Measurements from ENCODE around the gene GFOD1. TPM values are rescaled to one million over a fixed set of nuclear protein-coding genes. Genes with fewer than 3 reads are reported as not detected.

Gene GFOD1
- total RNA-seq, 4 donors from 2014 or later = 18.3 to 49.1 (median 29.0) TPM

DNA sequence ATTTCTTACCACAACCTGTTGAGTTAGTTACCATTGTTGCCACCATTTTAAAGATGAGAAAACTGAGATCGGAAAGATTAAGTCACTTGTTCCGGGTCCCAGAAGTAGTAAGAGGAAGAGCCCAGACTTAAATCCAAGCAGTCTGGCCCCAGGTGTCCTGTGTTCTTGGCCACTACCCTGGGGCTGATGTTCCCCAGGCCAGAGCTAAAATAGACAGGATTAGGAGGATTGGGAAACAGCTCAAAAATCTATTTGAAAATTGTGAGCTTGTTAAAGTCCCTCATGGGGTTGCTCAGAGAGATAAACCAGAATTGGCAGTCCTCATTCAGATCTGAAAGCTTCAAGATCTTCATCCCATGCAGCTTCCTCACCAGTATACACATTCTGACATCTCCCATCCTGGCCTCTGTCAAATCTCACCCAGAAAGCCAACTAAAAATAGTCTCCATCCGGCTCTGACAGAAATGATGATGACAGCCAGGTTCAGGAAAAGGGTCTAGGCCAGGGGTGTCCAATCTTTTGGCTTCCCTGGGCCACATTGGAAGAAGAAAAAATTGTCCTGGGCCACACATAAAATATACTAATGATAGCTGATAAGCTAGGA is 62.0 kb downstream of the GFOD1 start:
- peak; percentile 32 for ATAC-seq
- no peak for TF ChIP-seq POLR2A (IDR thresholded peaks at IDR 0.05)
- TF ChIP-seq EP300 (IDR thresholded peaks at IDR 0.05) = no peak
- TF ChIP-seq POLR2AphosphoS5 (IDR thresholded peaks at IDR 0.05) = peak; percentile 23
- TF ChIP-seq, protein P1, sequence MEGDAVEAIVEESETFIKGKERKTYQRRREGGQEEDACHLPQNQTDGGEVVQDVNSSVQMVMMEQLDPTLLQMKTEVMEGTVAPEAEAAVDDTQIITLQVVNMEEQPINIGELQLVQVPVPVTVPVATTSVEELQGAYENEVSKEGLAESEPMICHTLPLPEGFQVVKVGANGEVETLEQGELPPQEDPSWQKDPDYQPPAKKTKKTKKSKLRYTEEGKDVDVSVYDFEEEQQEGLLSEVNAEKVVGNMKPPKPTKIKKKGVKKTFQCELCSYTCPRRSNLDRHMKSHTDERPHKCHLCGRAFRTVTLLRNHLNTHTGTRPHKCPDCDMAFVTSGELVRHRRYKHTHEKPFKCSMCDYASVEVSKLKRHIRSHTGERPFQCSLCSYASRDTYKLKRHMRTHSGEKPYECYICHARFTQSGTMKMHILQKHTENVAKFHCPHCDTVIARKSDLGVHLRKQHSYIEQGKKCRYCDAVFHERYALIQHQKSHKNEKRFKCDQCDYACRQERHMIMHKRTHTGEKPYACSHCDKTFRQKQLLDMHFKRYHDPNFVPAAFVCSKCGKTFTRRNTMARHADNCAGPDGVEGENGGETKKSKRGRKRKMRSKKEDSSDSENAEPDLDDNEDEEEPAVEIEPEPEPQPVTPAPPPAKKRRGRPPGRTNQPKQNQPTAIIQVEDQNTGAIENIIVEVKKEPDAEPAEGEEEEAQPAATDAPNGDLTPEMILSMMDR (IDR thresholded peaks at IDR 0.05) = no peak
- H3K27ac ChIP-seq = peak overlapping the region in 3 of 4 donors; percentile 55 to 72 (median 68)

DNA sequence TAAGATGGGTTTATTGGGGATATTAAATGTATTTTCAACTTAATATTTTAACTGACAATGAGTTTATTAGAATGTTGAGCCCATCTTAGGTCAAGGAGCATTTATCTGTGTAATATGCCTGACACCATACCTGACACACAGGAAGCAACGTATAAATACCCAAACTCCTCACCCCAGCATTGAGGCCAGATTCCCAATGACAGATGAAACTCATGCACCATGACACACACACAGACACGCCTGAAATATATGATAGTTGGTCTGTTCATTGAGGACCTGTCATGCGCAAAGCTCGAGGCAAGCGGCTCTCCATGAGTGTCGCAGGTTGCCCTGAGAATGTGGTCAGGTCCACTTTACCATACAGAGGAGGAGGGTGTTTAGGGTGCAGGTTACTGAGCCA is 64.1 kb downstream of the GFOD1 start:
- peaks cover 9 to 83% (median 42%) of the 10 kb centered on the region in 3 donors for H3K4me1 ChIP-seq
- H3K27ac ChIP-seq = peak overlapping the region in 3 of 4 donors; percentile 70 to 76 (median 74)
- H3K36me3 ChIP-seq = no peaks in the 10 kb centered on the region
- no peak overlapping the region for H3K4me3 ChIP-seq
- H3K27me3 ChIP-seq = no peaks in the 10 kb centered on the region
- TF ChIP-seq POLR2AphosphoS5 (IDR thresholded peaks at IDR 0.05) = no peak
- TF ChIP-seq EP300 (IDR thresholded peaks at IDR 0.05) = no peak
- TF ChIP-seq, protein P1 (IDR thresholded peaks at IDR 0.05) = no peak
- TF ChIP-seq POLR2A (IDR thresholded peaks at IDR 0.05) = no peak
- no peak for ATAC-seq
- H3K9me3 ChIP-seq = no peaks in the 10 kb centered on the region
- WGBS, 2 donors (ENCODE audit: low coverage in 1 of 2) = 87 to 98% methylated on average over 5 of the region's 6 CpGs

More for the DNA sequence above, 62.0 kb downstream of the GFOD1 start:
- 0 to 25% methylated on average over 1 to 2 of the region's 3 CpGs for WGBS, 2 donors (ENCODE audit: low coverage in 1 of 2)
- no peaks in the 10 kb centered on the region for H3K9me3 ChIP-seq
- peaks cover 9 to 62% (median 34%) of the 10 kb centered on the region in 3 donors for H3K4me1 ChIP-seq
- H3K4me3 ChIP-seq = no peak overlapping the region
- no peaks in the 10 kb centered on the region for H3K27me3 ChIP-seq
- no peaks in the 10 kb centered on the region for H3K36me3 ChIP-seq

DNA sequence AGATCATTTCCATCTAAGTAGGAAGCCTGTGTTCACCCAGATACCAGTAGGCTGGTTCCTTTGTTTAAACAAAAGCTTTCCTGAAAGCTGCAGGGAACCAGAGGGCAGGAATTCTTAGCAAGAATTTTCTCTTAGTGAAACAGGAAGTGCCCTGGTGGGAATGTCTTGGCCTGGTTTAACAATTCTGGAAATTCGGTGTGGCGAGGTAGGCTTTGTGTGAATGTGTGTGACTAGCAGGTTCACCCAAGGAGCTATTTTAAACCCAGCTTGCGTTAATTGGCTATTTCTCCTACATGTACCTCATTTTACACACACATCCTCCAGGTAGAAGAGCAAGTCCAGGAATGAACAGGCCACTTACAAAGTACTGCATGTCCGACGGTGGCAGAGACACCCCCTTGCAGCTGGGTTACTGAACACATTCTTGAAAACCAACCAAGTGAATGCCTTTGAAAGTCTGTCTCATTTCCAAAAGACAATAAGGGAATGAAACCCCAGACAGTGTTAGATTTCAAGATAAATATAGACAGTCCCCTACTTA is 64.6 kb downstream of the GFOD1 start:
- H3K4me1 ChIP-seq = peaks cover 9 to 88% (median 42%) of the 10 kb centered on the region in 3 donors
- peak overlapping the region; percentile 59 to 76 (median 72) for H3K27ac ChIP-seq
- no peaks in the 10 kb centered on the region for H3K27me3 ChIP-seq
- TF ChIP-seq, protein P1 (IDR thresholded peaks at IDR 0.05) = peak in 1 of 4 experiments; percentile 8
- TF ChIP-seq EP300 (IDR thresholded peaks at IDR 0.05) (no peak), POLR2AphosphoS5 (IDR thresholded peaks at IDR 0.05) (peak; percentile 69), POLR2A (IDR thresholded peaks at IDR 0.05) (no peak)
- 17 to 49% methylated on average over 4 to 5 of the region's 5 CpGs for WGBS, 2 donors (ENCODE audit: low coverage in 1 of 2)
- no peaks in the 10 kb centered on the region for H3K9me3 ChIP-seq
- no peaks in the 10 kb centered on the region for H3K36me3 ChIP-seq
- H3K4me3 ChIP-seq = no peak overlapping the region
- peak; percentile 41 for ATAC-seq

GRCh38 chr6:13421425-13422059 is 65.9 kb downstream of the GFOD1 start:
- Histone ChIP-seq H3K9me3 (no peaks in the 10 kb centered on the region), H3K27ac (peak overlapping the region in 3 of 4 donors; percentile 70 to 76 (median 74)), H3K36me3 (no peaks in the 10 kb centered on the region), H3K4me1 (peaks cover 9 to 80% (median 42%) of the 10 kb centered on the region in 3 donors), H3K27me3 (no peaks in the 10 kb centered on the region), H3K4me3 (no peak overlapping the region)
- WGBS, 2 donors (ENCODE audit: low coverage in 1 of 2) = 12 to 36% methylated on average over 7 to 10 of the region's 10 CpGs
- TF ChIP-seq, protein P1 (IDR thresholded peaks at IDR 0.05) = no peak
- peak; percentile 51 for TF ChIP-seq POLR2AphosphoS5 (IDR thresholded peaks at IDR 0.05)
- no peak for ATAC-seq

All from gastroesophageal sphincter (tissue), 4 donors.